Activated T-helper 1 cell treated with anti-CD3 and anti-CD28 coated beads, Interleukin-2, amount 50 U/mL, for 16 hours (primary cell): ENCODE measurements around the gene POLD4.
"Not testable (repeated sequence)": the region's sequence is repeated elsewhere in the genome, so short reads cannot be mapped to it uniquely, and the experiment has no call there.

ENCODE experiments used
- DNase-seq, 2 donors: peaks; one replicate each; pipeline ENCODE4 v3.0.0-alpha.2; 2020; ENCODE audit warnings: low read depth in 1 of 2, low spot score in 1 of 2

POLD4 gene

DNA sequence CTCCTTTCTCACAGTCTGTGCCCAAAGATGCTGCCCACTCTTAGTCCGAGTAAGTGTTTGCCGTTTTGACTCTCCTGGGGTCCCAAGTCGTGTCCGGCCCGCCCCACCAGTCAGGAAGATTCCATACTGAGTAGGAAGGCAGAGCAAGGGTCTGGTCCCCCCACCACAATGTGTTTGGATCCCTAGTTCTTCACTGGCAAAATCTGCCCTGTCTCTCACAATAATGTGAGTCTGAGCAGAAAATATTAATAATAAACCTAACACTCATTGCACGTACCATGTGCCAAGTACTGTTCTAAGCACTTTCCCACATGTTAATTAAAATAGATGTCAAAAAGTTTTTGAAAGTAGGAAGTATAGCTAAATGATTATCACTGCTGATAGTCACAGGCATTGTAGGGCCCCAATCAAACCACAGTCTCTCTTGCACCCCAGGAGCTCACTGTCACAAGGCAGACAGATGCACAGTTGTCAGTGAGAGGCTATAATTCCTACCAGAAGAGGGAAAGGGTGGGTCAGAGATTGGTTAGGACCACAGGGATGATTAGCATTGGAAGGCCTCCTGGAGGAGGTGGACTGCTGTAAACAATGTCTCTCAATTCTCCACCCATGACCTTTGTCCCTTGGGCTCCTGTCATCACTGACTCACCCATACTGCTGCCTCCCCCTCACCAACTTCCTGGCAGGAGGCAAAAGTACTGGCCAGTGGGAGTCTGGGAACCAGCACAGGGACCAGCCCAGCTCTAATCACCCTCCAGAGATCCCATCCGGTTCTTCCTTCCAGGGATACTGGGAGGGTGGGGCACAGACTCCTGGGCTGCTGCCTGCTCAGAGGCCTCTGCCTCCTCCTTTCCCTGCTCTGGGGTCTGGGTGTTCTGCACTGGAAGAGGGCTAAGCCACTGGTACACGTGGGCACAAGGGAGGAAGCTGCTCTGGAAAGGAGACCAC, 1.0 kb upstream of the POLD4 start:
- DNase-seq = no peak

- no peak for DNase-seq
Observed at GRCh38 chr11:67352546-67353316, 615 bp downstream of the POLD4 start.

- DNase-seq = peak; percentile 37 to 47
Observed at GRCh38 chr11:67351275-67352005, 1.9 kb downstream of the POLD4 start.

DNA sequence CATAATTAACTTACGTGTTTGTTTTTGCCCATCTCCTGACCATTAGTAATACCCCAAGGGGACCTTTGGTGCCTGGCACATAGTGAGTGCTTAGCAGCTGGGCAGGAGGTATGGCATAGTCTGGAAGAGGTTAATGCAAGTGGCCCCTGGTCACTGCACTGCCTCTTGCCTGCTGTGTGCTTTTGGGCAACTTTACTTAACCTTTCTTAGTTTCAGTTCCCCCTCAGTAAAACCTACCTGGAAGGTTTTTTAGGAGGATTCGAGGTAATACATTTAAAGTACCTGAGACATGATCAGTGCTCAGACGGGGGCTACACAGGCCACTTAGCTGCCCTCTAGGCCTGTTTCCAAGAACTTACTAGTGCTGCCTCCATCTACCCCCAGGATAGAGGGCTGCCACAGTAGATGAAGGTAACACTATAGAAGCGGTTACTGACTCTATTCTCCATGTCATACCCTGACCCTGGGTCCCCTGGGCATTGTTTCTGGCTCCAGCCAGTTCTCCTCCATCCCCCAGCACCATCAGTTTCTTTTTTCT, 3.3 kb downstream of the POLD4 start:
- no peak for DNase-seq

- DNase-seq = no peak
Observed at GRCh38 chr11:67349457-67349856, 3.9 kb downstream of the POLD4 start.

GRCh38 chr11:67349036-67349435, 4.3 kb downstream of the POLD4 start:
- DNase-seq = no peak

GRCh38 chr11:67347964-67348749, 5.2 kb downstream of the POLD4 start:
- DNase-seq = no peak

DNA sequence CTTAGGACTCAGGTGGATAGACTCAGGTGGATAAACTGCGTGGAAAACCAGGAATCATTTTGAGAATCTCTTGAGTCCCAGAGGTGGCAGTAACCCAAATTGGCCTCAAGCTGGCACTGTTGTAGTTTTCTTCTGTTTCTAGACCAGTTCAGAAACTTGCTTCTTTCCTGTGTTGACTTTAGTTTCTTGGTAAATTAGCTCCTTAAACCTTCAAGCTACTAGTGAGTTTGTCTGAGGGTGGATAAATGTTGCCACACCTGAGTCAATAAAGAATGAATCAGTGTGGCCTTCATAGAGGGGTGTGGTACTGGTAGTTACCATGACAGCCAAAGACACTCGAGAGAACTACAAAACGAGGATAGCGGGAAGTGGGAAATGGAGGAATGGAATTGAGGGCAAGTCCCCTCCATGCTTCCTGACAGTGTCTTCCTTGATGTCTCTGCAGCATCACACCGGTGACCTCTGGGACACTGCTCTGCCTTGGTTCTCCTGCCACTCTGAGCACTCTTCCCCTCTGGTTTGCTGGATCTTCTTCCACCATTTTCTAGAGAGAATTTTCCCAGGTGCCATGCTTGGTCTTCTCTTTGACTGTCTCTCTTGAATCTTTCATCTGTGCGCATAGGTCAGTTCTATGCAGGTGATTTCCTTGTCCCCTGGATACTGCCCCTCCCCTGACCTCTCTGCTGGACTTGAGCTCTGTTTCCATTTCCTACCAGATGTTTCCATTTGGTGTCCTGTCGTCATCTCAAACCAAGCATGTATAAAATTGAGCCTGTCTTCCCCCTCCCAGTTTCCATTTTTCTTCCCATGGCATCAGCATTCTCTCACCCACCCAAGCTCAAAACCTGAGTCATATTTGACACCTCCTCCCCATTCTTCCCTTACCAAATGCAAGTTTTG, 7.2 kb downstream of the POLD4 start:
- DNase-seq = no peak

DNA sequence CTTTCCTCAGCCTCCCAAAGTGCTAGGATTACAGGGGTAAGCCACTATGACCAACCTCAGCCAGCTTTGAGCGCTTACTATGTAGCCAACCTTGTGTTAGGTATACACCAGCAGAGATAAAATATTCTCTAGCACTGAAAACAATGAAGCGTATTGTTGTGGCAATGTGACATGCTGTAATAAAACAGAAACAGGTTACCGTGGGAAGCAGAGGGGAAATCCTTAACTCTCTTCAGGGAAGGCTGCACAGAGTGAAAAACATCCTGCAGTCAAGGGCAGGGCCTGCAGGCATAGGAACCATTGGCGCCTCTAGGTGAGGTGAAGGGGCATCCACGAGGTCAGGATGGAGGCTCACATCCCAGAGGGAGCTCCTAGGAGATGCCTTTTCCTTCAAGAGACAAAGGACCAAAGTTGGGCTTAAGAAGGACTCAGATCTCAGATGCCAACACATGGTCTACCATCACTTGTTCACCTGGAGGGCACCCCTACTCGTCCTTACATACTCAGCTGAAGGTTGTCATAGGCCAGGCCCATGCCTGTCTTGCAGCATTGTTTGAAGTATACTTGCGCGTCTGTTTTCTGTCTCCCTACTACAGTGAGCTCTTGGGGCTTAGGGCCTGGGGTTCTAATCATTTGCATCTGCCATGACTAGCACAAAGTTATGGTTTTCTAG, 8.0 kb downstream of the POLD4 start:
- DNase-seq = no peak

- no peak for DNase-seq
Observed at GRCh38 chr11:67344264-67344663, 9.1 kb downstream of the POLD4 start.

- DNase-seq = no peak
Observed at GRCh38 chr11:67337257-67337656, 16.1 kb downstream of the POLD4 start.

GRCh38 chr11:67332081-67332691, 21.2 kb downstream of the POLD4 start:
- no peak for DNase-seq

DNA sequence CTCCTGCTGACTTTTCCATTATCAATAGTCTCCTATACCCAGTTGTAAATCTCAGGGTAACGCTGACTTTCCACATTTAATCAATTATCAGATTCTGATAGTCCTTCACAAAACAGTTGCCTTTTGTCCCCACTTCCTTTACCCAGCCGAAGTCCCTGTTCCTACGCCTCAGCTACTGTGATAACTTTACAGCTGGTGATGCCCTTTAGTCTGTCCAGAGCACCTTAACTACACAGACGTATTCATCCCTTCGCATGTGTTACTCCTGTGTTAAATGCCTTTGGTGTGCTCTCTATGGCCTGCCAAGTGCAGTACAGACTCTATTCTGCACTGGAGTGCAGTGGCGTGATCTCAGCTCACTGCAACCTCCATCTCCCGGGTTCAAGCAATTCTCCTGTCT, 29.8 kb downstream of the POLD4 start:
- DNase-seq = no peak

- DNase-seq = no peak
Observed at GRCh38 chr11:67322049-67322448, 31.3 kb downstream of the POLD4 start.

GRCh38 chr11:67321313-67321871, 32.0 kb downstream of the POLD4 start:
- DNase-seq = no peak

DNA sequence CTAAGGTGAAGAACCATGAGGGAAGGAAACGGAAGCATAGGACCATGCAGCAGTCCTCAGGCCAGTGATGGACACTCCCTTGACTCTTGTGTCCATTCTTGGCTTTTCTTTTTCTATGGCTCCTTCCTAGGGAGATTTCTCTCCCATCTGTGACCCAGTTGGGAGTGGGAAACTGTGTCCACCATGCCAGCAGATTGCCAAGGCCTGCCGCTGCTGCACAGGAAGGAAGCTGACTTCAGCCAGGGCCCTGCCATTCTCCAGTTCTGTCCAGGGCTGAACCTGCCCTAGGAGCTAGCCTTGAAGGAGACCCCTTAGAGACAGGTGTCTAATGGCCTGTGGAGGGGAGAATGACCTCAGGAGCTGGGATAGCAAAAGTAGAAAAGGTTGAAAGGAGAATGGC, 32.7 kb downstream of the POLD4 start:
- no peak for DNase-seq

- no peak for DNase-seq
Observed at GRCh38 chr11:67320011-67320410, 33.3 kb downstream of the POLD4 start.

DNA sequence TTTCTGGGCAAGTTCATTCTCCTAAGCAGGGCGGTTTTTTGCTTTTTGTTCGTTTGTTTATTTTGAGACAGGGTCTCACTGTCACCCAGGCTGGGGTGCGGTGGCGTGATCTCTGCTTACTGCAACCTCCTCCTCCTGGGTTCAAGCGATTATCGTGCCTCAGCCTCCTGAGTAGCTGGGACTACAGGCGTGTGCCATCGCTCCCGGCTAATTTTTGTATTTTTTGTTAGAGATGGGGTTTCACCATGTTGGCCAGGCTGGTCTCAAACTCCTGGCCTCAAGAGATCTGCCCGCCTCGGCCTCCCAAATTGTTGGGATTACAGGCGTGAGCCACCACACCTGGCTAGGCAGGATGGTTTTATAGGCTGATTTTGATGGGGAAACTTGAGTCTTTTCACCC, 34.5 kb downstream of the POLD4 start:
- DNase-seq = not testable (repeated sequence)
